ENCODE data around the gene GAA. TPM values are rescaled to one million over a fixed set of nuclear protein-coding genes. Genes with fewer than 3 reads are reported as not detected.

Gene GAA
- total RNA-seq, 1 experiment from 2014 or later, result 7.5 TPM

GRCh38 chr17:80160536-80160935, 59.2 kb downstream of the GAA start:
- POLR2A ChIA-PET (ENCODE audit: low non-redundant PET), result no interaction called here
- CTCF ChIA-PET, result no interaction called here
- peaks cover 5% of the 10 kb centered on the region for H3K4me1 ChIP-seq (ENCODE audit: insufficient read depth, low read length, poor library complexity, severe bottlenecking)
- H3K36me3 ChIP-seq (ENCODE audit: insufficient read depth, low read length, poor library complexity, severe bottlenecking), result no peaks in the 10 kb centered on the region
- no peak overlapping the region for H3K27ac ChIP-seq (ENCODE audit: low read depth, low read length, poor library complexity, severe bottlenecking)
- peaks cover 4% of the 10 kb centered on the region for H3K9me3 ChIP-seq (ENCODE audit: low read depth, low read length, poor library complexity, severe bottlenecking)
- H3K27me3 ChIP-seq (replicated peaks; ENCODE audit: insufficient read depth, low read depth, low read length, poor library complexity), result no peaks in the 10 kb centered on the region
- no peak overlapping the region for H3K4me3 ChIP-seq (ENCODE audit: low read depth, low read length, poor library complexity, severe bottlenecking)
- no TSS peak for BruUV-seq (replicated peaks)
- intact Hi-C loops (cut with micrococcal nuclease; ENCODE audit: unreplicated experiment), result no loop called here
- TF ChIP-seq EZH2 (IDR thresholded peaks at IDR 0.05; ENCODE audit: borderline replicate concordance, low read depth, low read length, poor library complexity, severe bottlenecking) (no peak), CTCF (conservative IDR thresholded peaks at IDR 0.05; ENCODE audit: low read depth, low read length) (no peak)
- no peak for DNase-seq (ENCODE audit: low spot score)

DNA sequence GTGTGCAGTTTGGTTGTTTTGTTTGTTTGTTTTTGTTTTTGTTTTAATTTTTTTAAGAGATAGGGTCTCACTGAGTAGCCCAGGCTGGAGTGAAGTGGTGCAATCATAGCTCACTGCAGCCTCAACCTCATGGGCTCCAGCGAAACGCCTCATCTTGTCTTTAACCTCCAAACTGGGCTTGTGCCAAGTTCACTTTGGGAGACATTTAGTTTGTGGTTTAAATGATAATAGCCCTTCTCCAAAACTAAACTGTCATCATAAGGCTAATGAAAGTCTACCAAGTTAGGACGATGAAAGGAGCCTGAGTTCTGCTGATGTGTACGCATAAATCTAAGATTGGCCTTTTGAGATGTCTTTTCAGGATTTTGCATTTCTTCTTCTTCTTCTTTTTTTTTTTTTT, 62.0 kb downstream of the GAA start:
- DNase-seq (ENCODE audit: low spot score), result no peak
- Histone ChIP-seq H3K36me3 (ENCODE audit: insufficient read depth, low read length, poor library complexity, severe bottlenecking) (no peaks in the 10 kb centered on the region), H3K4me1 (ENCODE audit: insufficient read depth, low read length, poor library complexity, severe bottlenecking) (peaks cover 5% of the 10 kb centered on the region), H3K9me3 (ENCODE audit: low read depth, low read length, poor library complexity, severe bottlenecking) (no peaks in the 10 kb centered on the region), H3K4me3 (ENCODE audit: low read depth, low read length, poor library complexity, severe bottlenecking) (no peak overlapping the region), H3K27me3 (replicated peaks; ENCODE audit: insufficient read depth, low read depth, low read length, poor library complexity) (no peaks in the 10 kb centered on the region), H3K27ac (ENCODE audit: low read depth, low read length, poor library complexity, severe bottlenecking) (no peak overlapping the region)
- TF ChIP-seq CTCF (conservative IDR thresholded peaks at IDR 0.05; ENCODE audit: low read depth, low read length) (no peak), EZH2 (IDR thresholded peaks at IDR 0.05; ENCODE audit: borderline replicate concordance, low read depth, low read length, poor library complexity, severe bottlenecking) (no peak)
- ChIA-PET POLR2A (ENCODE audit: low non-redundant PET) (no interaction called here), CTCF (no interaction called here)
- intact Hi-C loops (cut with micrococcal nuclease; ENCODE audit: unreplicated experiment), result no loop called here
- no TSS peak for BruUV-seq (replicated peaks)

DNA sequence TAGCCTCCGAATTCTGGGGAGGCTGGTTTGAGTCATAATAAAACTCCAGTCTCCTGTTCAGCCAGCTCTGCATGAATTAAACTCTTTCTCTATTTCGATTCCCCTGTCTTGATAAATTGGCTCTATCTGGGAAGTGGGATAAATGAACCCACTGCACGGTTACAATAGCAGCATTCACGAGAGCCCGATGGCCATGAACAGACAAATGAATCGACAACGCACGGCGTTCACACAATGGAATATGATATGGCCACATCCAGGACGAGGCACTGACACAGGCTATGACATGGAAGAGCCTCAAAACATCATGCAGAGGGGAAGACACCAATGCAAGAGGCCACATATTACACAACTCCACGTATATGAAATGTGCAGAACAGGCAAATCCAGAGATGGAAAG, 62.8 kb downstream of the GAA start:
- intact Hi-C loops (cut with micrococcal nuclease; ENCODE audit: unreplicated experiment), result no loop called here
- no peak for TF ChIP-seq CTCF (conservative IDR thresholded peaks at IDR 0.05; ENCODE audit: low read depth, low read length)
- TF ChIP-seq EZH2 (IDR thresholded peaks at IDR 0.05; ENCODE audit: borderline replicate concordance, low read depth, low read length, poor library complexity, severe bottlenecking), result no peak
- POLR2A ChIA-PET (ENCODE audit: low non-redundant PET), result no interaction called here
- H3K36me3 ChIP-seq (ENCODE audit: insufficient read depth, low read length, poor library complexity, severe bottlenecking), result no peaks in the 10 kb centered on the region
- no peaks in the 10 kb centered on the region for H3K27me3 ChIP-seq (replicated peaks; ENCODE audit: insufficient read depth, low read depth, low read length, poor library complexity)
- no peak for DNase-seq (ENCODE audit: low spot score)
- CTCF ChIA-PET, result no interaction called here
- H3K4me1 ChIP-seq (ENCODE audit: insufficient read depth, low read length, poor library complexity, severe bottlenecking), result peaks cover 5% of the 10 kb centered on the region
- H3K27ac ChIP-seq (ENCODE audit: low read depth, low read length, poor library complexity, severe bottlenecking), result no peak overlapping the region
- no peak overlapping the region for H3K4me3 ChIP-seq (ENCODE audit: low read depth, low read length, poor library complexity, severe bottlenecking)
- H3K9me3 ChIP-seq (ENCODE audit: low read depth, low read length, poor library complexity, severe bottlenecking), result no peaks in the 10 kb centered on the region
- BruUV-seq (replicated peaks), result no TSS peak

Measured in A673 (cell line).